CD14-positive monocyte (primary cell): ENCODE results near the gene DDX10. TPM values are rescaled to one million over a fixed set of nuclear protein-coding genes. Genes with fewer than 3 reads are reported as not detected.
"Not testable (repeated sequence)": the region's sequence is repeated elsewhere in the genome, so short reads cannot be mapped to it uniquely, and the experiment has no call there.

Experiments
- DNase-seq, 3 donors: peaks; one replicate each; pipeline ENCODE4 v3.0.0-alpha.2; 2011 to 2022
- H2AFZ ChIP-seq: 2 replicates; pipeline ENCODE4 v1.6.0; 2012; ENCODE audit warnings: mild to moderate bottlenecking, low read depth, low read length, inconsistent platforms; ENCODE audit not compliant: insufficient read depth, poor library complexity, severe bottlenecking
- H3K27ac ChIP-seq, 2 donors: 1 replicate in 1 of 2; 2 replicates in 1 of 2; pipeline ENCODE4 v1.5.1; 2012 to 2013; ENCODE audit warnings: low read length in 2 of 2, control low read depth in 1 of 2, inconsistent platforms in 1 of 2, low read depth in 1 of 2, mild to moderate bottlenecking in 1 of 2
- H3K27me3 ChIP-seq, 2 donors: one replicate each; pipeline versions ENCODE4 v1.6.0 to v1.6.1; 2011 to 2013; ENCODE audit warnings: low read length in 2 of 2; ENCODE audit not compliant: control insufficient read depth in 2 of 2, insufficient read depth in 2 of 2
- H3K36me3 ChIP-seq, 2 donors: replicated peaks in 1 of 2; 1 replicate in 1 of 2; 2 replicates in 1 of 2; pipeline versions ENCODE4 v1.5.1 to v1.6.1; 2012 to 2013; ENCODE audit warnings: low read length in 2 of 2, control low read depth in 1 of 2, inconsistent platforms in 1 of 2, mild to moderate bottlenecking in 1 of 2; ENCODE audit not compliant: insufficient read depth in 2 of 2, control insufficient read depth in 1 of 2
- H3K4me1 ChIP-seq, 2 donors: 1 replicate in 1 of 2; 2 replicates in 1 of 2; pipeline versions ENCODE4 v1.5.1 to v1.6.1; 2012 to 2013; ENCODE audit warnings: low read length in 2 of 2, control low read depth in 1 of 2, inconsistent platforms in 1 of 2, mild to moderate bottlenecking in 1 of 2, moderate library complexity in 1 of 2; ENCODE audit not compliant: insufficient read depth in 2 of 2, control insufficient read depth in 1 of 2
- H3K4me2 ChIP-seq: replicated peaks from 2 replicates; pipeline ENCODE3; 2012; ENCODE audit warnings: low read length, moderate library complexity, mild to moderate bottlenecking; ENCODE audit not compliant: poor library complexity, severe bottlenecking; ENCODE audit errors: extremely low read depth
- H3K4me3 ChIP-seq, 3 experiments: fragments of 200-600 bp in 1 of 3; sonication (generic) in 1 of 3; replicated peaks in 1 of 3; 1 replicate in 2 of 3; 2 replicates in 1 of 3; pipeline ENCODE4 v1.5.1; 2011 to 2013; ENCODE audit warnings: low read length in 3 of 3, mild to moderate bottlenecking in 3 of 3, control low read depth in 2 of 3, low read depth in 2 of 3, inconsistent platforms in 1 of 3, moderate library complexity in 1 of 3
- H3K79me2 ChIP-seq: 2 replicates; pipeline ENCODE4 v1.6.0; 2012; ENCODE audit warnings: mild to moderate bottlenecking, control low read depth, inconsistent platforms, low read length, moderate library complexity; ENCODE audit not compliant: insufficient read depth
- H3K9ac ChIP-seq: 2 replicates; pipeline ENCODE4 v1.6.0; 2017; ENCODE audit warnings: low read length, mild to moderate bottlenecking; ENCODE audit not compliant: insufficient read depth, poor library complexity, severe bottlenecking
- H3K9me3 ChIP-seq, 2 donors: replicated peaks in 1 of 2; 1 replicate in 1 of 2; 2 replicates in 1 of 2; pipeline versions ENCODE4 v1.5.1 to v1.6.1; 2012 to 2013; ENCODE audit warnings: low read length in 2 of 2, control low read depth in 1 of 2; ENCODE audit not compliant: control insufficient read depth in 1 of 2, insufficient read depth in 1 of 2
- H4K20me1 ChIP-seq: 2 replicates; pipeline ENCODE4 v1.6.0; 2012; ENCODE audit warnings: mild to moderate bottlenecking, low read length, control low read depth, moderate library complexity; ENCODE audit not compliant: insufficient read depth
- H3K27ac Mint-ChIP-seq, 7 donors: one replicate each; pipeline ENCODE4 v1.8.0; 2020; ENCODE audit warnings: mild to moderate bottlenecking in 7 of 7, mixed read lengths in 7 of 7, moderate library complexity in 6 of 7, inconsistent platforms in 2 of 7
- H3K27me3 Mint-ChIP-seq, 3 donors: one replicate each; pipeline ENCODE4 v1.8.0; 2021 to 2022; ENCODE audit warnings: low read depth in 3 of 3, mild to moderate bottlenecking in 3 of 3, mixed read lengths in 3 of 3, moderate library complexity in 3 of 3, inconsistent platforms in 1 of 3
- H3K36me3 Mint-ChIP-seq, 2 donors: one replicate each; pipeline ENCODE4 v1.8.0; 2020; ENCODE audit warnings: mixed read lengths in 2 of 2, inconsistent platforms in 1 of 2, mild to moderate bottlenecking in 1 of 2
- H3K4me1 Mint-ChIP-seq: one replicate; pipeline ENCODE4 v1.8.0; 2020; ENCODE audit warnings: mild to moderate bottlenecking, mixed read lengths
- H3K4me3 Mint-ChIP-seq, 2 donors: one replicate each; pipeline ENCODE4 v1.8.0; 2020; ENCODE audit warnings: mild to moderate bottlenecking in 2 of 2, mixed read lengths in 2 of 2, moderate library complexity in 1 of 2
- H3K9me3 Mint-ChIP-seq, 7 donors: one replicate each; pipeline ENCODE4 v1.8.0; 2020 to 2022; ENCODE audit warnings: mixed read lengths in 7 of 7, mild to moderate bottlenecking in 6 of 7, moderate library complexity in 6 of 7, inconsistent platforms in 2 of 7
- CTCF ChIP-seq: fragments of 200-600 bp; IDR thresholded peaks from one replicate; pipeline ENCODE4 v1.8.0; 2022; ENCODE audit warnings: antibody characterized with exemption, mild to moderate bottlenecking
- WGBS: methylation state at CpG from one replicate; pipeline ENCODE4 v1.1.5; 2013; ENCODE audit warnings: missing lambda C conversion rate; ENCODE audit not compliant: insufficient coverage; 5-methylcytosine and 5-hydroxymethylcytosine counted together
- intact Hi-C, 2 donors: fragments of 100-400 bp; cut with micrococcal nuclease; formaldehyde crosslinking; loops; one replicate each; pipeline versions ENCODE4 v1.15.0 to v1.15.1; 2023
- polyA plus RNA-seq, 3 donors: library from polyadenylated mRNA; depleted of rRNA in 1 of 3; unstranded in 2 of 3; stranded (reverse) in 1 of 3; fragments of 300-500 nt in 2 of 3; fragments of >200 nt in 1 of 3; fragmentation: Illumina TruSeq in 2 of 3; gene quantifications; 1 replicate in 2 of 3; 2 replicates in 1 of 3; pipeline ENCODE4 v1.2.3, GENCODE V29; 2012 to 2021

Gene DDX10
- polyA plus RNA-seq, 3 donors, result 5.0 to 6.3 (median 5.3) TPM

DNA sequence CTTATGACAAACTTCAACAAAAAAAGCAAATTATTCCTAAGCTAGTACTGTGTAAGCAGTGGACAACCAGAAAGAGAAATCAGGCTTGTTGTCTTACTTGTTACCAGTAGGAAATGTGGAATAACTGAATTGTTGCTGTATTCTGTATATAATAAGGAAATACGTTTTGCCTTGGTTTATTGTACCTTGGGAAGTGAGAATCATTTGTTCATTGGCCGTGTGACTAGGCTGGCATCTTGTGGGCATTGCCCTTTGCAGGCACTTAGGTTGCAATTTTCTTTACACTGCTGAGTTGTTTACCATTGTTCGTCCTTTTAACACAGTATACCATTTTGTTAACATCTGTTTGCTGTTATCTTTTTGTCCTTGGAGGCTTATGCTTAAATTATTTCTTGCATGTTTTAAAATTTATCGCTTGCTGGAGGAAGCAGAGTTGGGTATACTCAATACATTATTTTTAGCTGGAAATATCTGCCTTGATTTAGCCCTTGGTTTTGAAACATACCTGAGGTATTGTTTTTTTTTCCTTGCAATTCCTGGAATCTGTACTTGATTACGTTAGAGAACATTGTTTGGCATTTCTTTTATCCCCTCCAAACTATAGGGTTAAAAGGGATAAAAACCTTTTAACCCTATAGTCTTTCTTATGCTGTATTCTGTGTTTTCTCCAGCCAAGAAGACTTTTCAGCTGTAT, 109.3 kb downstream of the DDX10 start:
- Histone ChIP-seq H3K4me3 (no peak overlapping the region), H2AFZ (no peak overlapping the region), H3K9me3 (peaks cover 0 to 12% of the 10 kb centered on the region in 2 donors), H3K27ac (no peak overlapping the region), H3K79me2 (no peaks in the 10 kb centered on the region), H3K4me2 (no peak overlapping the region), H3K36me3 (no peaks in the 10 kb centered on the region), H4K20me1 (no peaks in the 10 kb centered on the region), H3K9ac (no peak overlapping the region), H3K4me1 (no peaks in the 10 kb centered on the region), H3K27me3 (no peaks in the 10 kb centered on the region)
- H3K9me3 Mint-ChIP-seq, result peaks cover 0 to 20% (median 12%) of the 10 kb centered on the region in 7 donors
- no peak for TF ChIP-seq CTCF
- H3K4me3 Mint-ChIP-seq, result no peak overlapping the region
- no CpG with 5 or more reads among the region's 5 CpGs for WGBS
- no peak for DNase-seq
- H3K27ac Mint-ChIP-seq, result no peak overlapping the region
- peaks cover 4 to 16% of the 10 kb centered on the region in 2 donors for H3K36me3 Mint-ChIP-seq
- H3K4me1 Mint-ChIP-seq, result no peaks in the 10 kb centered on the region
- no peaks in the 10 kb centered on the region for H3K27me3 Mint-ChIP-seq
- intact Hi-C loops, result no loop called here

DNA sequence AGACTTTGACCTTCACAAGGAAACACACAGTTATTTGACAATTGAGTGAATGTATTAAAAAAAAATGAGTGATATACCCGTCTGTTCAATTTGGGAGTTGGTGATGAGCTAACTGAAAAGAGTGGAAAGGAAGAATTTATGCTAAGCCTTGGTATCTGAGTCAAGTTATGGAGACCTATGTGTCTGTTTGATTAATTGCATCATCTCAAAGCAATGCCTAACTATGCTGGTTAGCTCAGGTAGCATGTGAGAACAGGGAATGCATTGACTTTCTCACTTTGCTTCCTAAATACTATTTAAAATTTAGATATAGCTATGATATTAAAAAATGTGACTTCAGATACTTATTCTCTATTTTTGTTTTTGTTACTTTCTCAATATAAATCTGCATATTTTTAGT, 110.5 kb downstream of the DDX10 start:
- Histone ChIP-seq H3K4me1 (no peaks in the 10 kb centered on the region), H3K27ac (no peak overlapping the region), H3K27me3 (no peaks in the 10 kb centered on the region), H3K79me2 (no peaks in the 10 kb centered on the region), H2AFZ (no peak overlapping the region), H3K36me3 (no peaks in the 10 kb centered on the region), H3K9ac (no peak overlapping the region), H3K9me3 (peaks cover 0 to 12% of the 10 kb centered on the region in 2 donors), H4K20me1 (no peaks in the 10 kb centered on the region), H3K4me2 (no peak overlapping the region), H3K4me3 (no peak overlapping the region)
- H3K27me3 Mint-ChIP-seq, result no peaks in the 10 kb centered on the region
- DNase-seq, result no peak
- H3K36me3 Mint-ChIP-seq, result peaks cover 4 to 16% of the 10 kb centered on the region in 2 donors
- H3K4me3 Mint-ChIP-seq, result no peak overlapping the region
- H3K27ac Mint-ChIP-seq, result no peak overlapping the region
- WGBS, result 100% methylated on average over 1 of the region's 1 CpG
- H3K4me1 Mint-ChIP-seq, result no peaks in the 10 kb centered on the region
- peaks cover 0 to 20% (median 12%) of the 10 kb centered on the region in 7 donors for H3K9me3 Mint-ChIP-seq
- intact Hi-C loops, result no loop called here
- no peak for TF ChIP-seq CTCF

- H3K79me2 ChIP-seq, H3K4me1 Mint-ChIP-seq, H3K4me3 ChIP-seq, H3K9ac ChIP-seq, H3K4me2 ChIP-seq, H3K4me3 Mint-ChIP-seq, H3K27ac Mint-ChIP-seq, DNase-seq, H2AFZ ChIP-seq, H4K20me1 ChIP-seq, intact Hi-C loops, H3K27ac ChIP-seq, H3K4me1 ChIP-seq, H3K27me3 Mint-ChIP-seq, H3K36me3 ChIP-seq, H3K27me3 ChIP-seq: not testable (repeated sequence)
- Mint-ChIP-seq H3K36me3 (peaks cover 4 to 13% of the 10 kb centered on the region in 2 donors), H3K9me3 (peaks cover 0 to 21% (median 9%) of the 10 kb centered on the region in 7 donors)
- WGBS, result no CpG with 5 or more reads among the region's 4 CpGs
- peaks cover 0 to 12% of the 10 kb centered on the region in 2 donors for H3K9me3 ChIP-seq
Observed at GRCh38 chr11:108779147-108779546, 114.3 kb downstream of the DDX10 start.
